ENCODE results near the gene OR5M8. TPM values are rescaled to one million over a fixed set of nuclear protein-coding genes. Genes with fewer than 3 reads are reported as not detected.

The OR5M8 gene
- total RNA-seq, 1 experiment from 2014 or later = not detected

DNA sequence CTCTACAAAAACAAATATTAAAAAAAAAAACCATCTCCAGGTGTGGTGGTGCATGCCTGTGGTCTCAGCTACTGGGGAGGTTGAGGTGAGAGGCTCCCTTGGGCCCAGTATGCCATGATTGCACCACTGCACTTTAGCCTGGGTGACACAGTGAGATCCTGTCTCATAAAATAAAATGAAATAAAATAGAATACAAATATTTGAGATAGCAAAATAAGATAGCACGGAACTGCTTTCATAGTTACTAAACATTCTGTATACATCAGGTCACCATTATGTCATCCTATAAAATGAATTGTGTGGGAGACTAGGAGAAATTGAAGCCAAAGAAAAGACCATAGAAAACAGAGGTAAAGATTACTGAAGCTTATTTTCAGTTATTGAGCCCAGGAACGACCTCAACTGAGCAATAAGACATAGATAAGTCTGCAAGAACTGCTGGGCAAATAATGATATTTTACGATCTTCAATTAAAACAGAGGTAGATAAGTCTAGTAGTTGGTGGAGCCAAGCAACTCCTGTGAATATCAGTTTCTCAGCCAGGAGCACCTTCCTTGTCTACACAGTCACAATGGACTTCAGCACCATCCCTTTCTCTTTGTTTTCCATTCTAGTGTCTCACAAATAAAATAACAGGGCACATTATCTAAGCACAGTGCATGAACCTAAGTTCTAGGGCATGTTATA, 42.0 kb upstream of the OR5M8 start:
- DNase-seq (ENCODE audit: low read depth, low spot score) (no peak), ATAC-seq (no peak)
- H3K4me1 ChIP-seq (ENCODE audit: control insufficient read depth in 1 of 2, insufficient read depth in 2 of 2, low read length in 2 of 2) = no peaks in the 10 kb centered on the region
- no TSS peak for BruUV-seq (replicated peaks)
- POLR2A ChIA-PET = no interaction called here
- H3K27me3 ChIP-seq (ENCODE audit: insufficient read depth, low read length) = no peaks in the 10 kb centered on the region
- intact Hi-C loops (cut with micrococcal nuclease) = no loop called here
- no peaks in the 10 kb centered on the region for H4K20me1 ChIP-seq (ENCODE audit: insufficient read depth)
- TF ChIP-seq, protein P1, sequence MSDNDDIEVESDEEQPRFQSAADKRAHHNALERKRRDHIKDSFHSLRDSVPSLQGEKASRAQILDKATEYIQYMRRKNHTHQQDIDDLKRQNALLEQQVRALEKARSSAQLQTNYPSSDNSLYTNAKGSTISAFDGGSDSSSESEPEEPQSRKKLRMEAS (IDR thresholded peaks at IDR 0.05) = no peak
- TF ChIP-seq EZH2 (IDR thresholded peaks at IDR 0.05) (no peak), EGR1 (IDR thresholded peaks at IDR 0.05; ENCODE audit: low read depth) (no peak), CEBPB (IDR thresholded peaks at IDR 0.05; ENCODE audit: low read depth) (no peak), CBX3 (IDR thresholded peaks at IDR 0.05; ENCODE audit: low read depth) (no peak), ZNF274 (IDR thresholded peaks at IDR 0.05; ENCODE audit: low read depth, low read length) (no peak), RAD21 (IDR thresholded peaks at IDR 0.05; ENCODE audit: low read depth) (no peak), JUND (IDR thresholded peaks at IDR 0.05) (no peak), ZFX (IDR thresholded peaks at IDR 0.05) (no peak), EZH2phosphoT487 (IDR thresholded peaks at IDR 0.05; ENCODE audit: borderline replicate concordance) (no peak), SP1 (IDR thresholded peaks at IDR 0.05; ENCODE audit: low read depth) (no peak), POLR2A (IDR thresholded peaks at IDR 0.05; ENCODE audit: borderline replicate concordance, extremely low read depth, insufficient read depth, insufficient read length) (no peak), FOSL1 (IDR thresholded peaks at IDR 0.05; ENCODE audit: low read depth) (no peak), POLR2AphosphoS5 (IDR thresholded peaks at IDR 0.05; ENCODE audit: low read depth, low read length) (no peak), ELF1 (IDR thresholded peaks at IDR 0.05; ENCODE audit: borderline replicate concordance, low read depth) (no peak), TCF7L2 (IDR thresholded peaks at IDR 0.05; ENCODE audit: borderline replicate concordance, extremely low read depth, insufficient read depth, insufficient read length) (no peak)
- TF ChIP-seq, protein P2, sequence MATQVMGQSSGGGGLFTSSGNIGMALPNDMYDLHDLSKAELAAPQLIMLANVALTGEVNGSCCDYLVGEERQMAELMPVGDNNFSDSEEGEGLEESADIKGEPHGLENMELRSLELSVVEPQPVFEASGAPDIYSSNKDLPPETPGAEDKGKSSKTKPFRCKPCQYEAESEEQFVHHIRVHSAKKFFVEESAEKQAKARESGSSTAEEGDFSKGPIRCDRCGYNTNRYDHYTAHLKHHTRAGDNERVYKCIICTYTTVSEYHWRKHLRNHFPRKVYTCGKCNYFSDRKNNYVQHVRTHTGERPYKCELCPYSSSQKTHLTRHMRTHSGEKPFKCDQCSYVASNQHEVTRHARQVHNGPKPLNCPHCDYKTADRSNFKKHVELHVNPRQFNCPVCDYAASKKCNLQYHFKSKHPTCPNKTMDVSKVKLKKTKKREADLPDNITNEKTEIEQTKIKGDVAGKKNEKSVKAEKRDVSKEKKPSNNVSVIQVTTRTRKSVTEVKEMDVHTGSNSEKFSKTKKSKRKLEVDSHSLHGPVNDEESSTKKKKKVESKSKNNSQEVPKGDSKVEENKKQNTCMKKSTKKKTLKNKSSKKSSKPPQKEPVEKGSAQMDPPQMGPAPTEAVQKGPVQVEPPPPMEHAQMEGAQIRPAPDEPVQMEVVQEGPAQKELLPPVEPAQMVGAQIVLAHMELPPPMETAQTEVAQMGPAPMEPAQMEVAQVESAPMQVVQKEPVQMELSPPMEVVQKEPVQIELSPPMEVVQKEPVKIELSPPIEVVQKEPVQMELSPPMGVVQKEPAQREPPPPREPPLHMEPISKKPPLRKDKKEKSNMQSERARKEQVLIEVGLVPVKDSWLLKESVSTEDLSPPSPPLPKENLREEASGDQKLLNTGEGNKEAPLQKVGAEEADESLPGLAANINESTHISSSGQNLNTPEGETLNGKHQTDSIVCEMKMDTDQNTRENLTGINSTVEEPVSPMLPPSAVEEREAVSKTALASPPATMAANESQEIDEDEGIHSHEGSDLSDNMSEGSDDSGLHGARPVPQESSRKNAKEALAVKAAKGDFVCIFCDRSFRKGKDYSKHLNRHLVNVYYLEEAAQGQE (IDR thresholded peaks at IDR 0.05; ENCODE audit: low read depth) = no peak
- TF ChIP-seq, protein P3, sequence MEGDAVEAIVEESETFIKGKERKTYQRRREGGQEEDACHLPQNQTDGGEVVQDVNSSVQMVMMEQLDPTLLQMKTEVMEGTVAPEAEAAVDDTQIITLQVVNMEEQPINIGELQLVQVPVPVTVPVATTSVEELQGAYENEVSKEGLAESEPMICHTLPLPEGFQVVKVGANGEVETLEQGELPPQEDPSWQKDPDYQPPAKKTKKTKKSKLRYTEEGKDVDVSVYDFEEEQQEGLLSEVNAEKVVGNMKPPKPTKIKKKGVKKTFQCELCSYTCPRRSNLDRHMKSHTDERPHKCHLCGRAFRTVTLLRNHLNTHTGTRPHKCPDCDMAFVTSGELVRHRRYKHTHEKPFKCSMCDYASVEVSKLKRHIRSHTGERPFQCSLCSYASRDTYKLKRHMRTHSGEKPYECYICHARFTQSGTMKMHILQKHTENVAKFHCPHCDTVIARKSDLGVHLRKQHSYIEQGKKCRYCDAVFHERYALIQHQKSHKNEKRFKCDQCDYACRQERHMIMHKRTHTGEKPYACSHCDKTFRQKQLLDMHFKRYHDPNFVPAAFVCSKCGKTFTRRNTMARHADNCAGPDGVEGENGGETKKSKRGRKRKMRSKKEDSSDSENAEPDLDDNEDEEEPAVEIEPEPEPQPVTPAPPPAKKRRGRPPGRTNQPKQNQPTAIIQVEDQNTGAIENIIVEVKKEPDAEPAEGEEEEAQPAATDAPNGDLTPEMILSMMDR (IDR thresholded peaks at IDR 0.05 in 2 of 3, conservative IDR thresholded peaks at IDR 0.05 in 1 of 3; ENCODE audit: borderline replicate concordance in 1 of 3, insufficient read depth in 1 of 3, low read depth in 2 of 3, low read length in 2 of 3) = no peak
- TF ChIP-seq, protein P4, sequence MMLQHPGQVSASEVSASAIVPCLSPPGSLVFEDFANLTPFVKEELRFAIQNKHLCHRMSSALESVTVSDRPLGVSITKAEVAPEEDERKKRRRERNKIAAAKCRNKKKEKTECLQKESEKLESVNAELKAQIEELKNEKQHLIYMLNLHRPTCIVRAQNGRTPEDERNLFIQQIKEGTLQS (IDR thresholded peaks at IDR 0.05) = no peak
- TF ChIP-seq, protein P5, sequence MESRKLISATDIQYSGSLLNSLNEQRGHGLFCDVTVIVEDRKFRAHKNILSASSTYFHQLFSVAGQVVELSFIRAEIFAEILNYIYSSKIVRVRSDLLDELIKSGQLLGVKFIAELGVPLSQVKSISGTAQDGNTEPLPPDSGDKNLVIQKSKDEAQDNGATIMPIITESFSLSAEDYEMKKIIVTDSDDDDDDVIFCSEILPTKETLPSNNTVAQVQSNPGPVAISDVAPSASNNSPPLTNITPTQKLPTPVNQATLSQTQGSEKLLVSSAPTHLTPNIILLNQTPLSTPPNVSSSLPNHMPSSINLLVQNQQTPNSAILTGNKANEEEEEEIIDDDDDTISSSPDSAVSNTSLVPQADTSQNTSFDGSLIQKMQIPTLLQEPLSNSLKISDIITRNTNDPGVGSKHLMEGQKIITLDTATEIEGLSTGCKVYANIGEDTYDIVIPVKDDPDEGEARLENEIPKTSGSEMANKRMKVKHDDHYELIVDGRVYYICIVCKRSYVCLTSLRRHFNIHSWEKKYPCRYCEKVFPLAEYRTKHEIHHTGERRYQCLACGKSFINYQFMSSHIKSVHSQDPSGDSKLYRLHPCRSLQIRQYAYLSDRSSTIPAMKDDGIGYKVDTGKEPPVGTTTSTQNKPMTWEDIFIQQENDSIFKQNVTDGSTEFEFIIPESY (IDR thresholded peaks at IDR 0.05; ENCODE audit: extremely low read depth, insufficient replicate concordance, low read length) = no peak
- no peak overlapping the region for H3K9ac ChIP-seq (ENCODE audit: low read length)
- H3K27ac ChIP-seq (ENCODE audit: low read depth, low read length) = no peak overlapping the region
- no peak overlapping the region for H3K4me3 ChIP-seq (replicated peaks in 1 of 2; ENCODE audit: low read depth in 1 of 2, low read length in 2 of 2)
- RAD21 ChIA-PET (ENCODE audit: low non-redundant PET in 1 of 2, low total read pairs in 2 of 2, uncharacterized antibody in 2 of 2, unreplicated experiment in 2 of 2) = no interaction called here
- H3K36me3 ChIP-seq (ENCODE audit: control insufficient read depth in 1 of 2, insufficient read depth in 2 of 2, low read length in 2 of 2) = no peaks in the 10 kb centered on the region
- no peak overlapping the region for H3K4me2 ChIP-seq (ENCODE audit: low read length)
- CTCF ChIA-PET = no interaction called here
- no peaks in the 10 kb centered on the region for H3K79me2 ChIP-seq (ENCODE audit: insufficient read depth, low read length)
- no peaks in the 10 kb centered on the region for H3K9me2 ChIP-seq (ENCODE audit: insufficient read depth)
- H2AFZ ChIP-seq (ENCODE audit: low read depth, low read length, poor library complexity, severe bottlenecking) = no peak overlapping the region
- peaks cover 8 to 14% of the 10 kb centered on the region in 2 experiments; a peak in 2 of 4 replicates for H3K9me3 ChIP-seq (ENCODE audit: control insufficient read depth in 1 of 2, insufficient read depth in 1 of 2, low read depth in 1 of 2, low read length in 2 of 2)

All from HCT116 (cell line).